Measurements from ENCODE around the gene CTNNBL1.

DNA sequence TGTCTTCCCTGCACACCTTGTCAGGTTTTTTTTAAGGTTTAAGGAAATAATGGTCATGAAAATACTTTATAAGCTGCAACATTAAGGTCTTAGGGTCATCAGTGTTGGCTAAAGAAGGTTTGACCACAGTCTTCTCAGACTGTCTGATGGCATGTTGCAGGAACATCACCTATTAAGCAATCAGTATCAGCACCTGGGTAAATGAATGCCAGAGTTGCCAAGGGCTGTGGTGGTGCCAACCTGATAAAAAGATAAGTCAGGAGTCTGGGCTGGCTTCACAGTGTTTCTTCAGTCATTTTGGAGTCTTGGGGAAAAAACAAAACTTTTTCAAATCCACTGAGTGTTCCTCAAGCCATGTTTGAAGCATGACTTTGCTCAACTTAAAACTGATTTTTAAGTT, 147.6 kb downstream of the CTNNBL1 start:
- TF ChIP-seq, protein P1, sequence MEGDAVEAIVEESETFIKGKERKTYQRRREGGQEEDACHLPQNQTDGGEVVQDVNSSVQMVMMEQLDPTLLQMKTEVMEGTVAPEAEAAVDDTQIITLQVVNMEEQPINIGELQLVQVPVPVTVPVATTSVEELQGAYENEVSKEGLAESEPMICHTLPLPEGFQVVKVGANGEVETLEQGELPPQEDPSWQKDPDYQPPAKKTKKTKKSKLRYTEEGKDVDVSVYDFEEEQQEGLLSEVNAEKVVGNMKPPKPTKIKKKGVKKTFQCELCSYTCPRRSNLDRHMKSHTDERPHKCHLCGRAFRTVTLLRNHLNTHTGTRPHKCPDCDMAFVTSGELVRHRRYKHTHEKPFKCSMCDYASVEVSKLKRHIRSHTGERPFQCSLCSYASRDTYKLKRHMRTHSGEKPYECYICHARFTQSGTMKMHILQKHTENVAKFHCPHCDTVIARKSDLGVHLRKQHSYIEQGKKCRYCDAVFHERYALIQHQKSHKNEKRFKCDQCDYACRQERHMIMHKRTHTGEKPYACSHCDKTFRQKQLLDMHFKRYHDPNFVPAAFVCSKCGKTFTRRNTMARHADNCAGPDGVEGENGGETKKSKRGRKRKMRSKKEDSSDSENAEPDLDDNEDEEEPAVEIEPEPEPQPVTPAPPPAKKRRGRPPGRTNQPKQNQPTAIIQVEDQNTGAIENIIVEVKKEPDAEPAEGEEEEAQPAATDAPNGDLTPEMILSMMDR (IDR thresholded peaks at IDR 0.05): no peak
- TF ChIP-seq POLR2A (IDR thresholded peaks at IDR 0.05): no peak

Data from heart left ventricle (tissue), 13 donors.